NCI-H82 (cell line): ENCODE data around the gene JRKL.

Source experiments
- DNase-seq: peaks from one replicate; lab custom pipeline; 2025; lab: John Stamatoyannopoulos, UW

JRKL gene

DNA sequence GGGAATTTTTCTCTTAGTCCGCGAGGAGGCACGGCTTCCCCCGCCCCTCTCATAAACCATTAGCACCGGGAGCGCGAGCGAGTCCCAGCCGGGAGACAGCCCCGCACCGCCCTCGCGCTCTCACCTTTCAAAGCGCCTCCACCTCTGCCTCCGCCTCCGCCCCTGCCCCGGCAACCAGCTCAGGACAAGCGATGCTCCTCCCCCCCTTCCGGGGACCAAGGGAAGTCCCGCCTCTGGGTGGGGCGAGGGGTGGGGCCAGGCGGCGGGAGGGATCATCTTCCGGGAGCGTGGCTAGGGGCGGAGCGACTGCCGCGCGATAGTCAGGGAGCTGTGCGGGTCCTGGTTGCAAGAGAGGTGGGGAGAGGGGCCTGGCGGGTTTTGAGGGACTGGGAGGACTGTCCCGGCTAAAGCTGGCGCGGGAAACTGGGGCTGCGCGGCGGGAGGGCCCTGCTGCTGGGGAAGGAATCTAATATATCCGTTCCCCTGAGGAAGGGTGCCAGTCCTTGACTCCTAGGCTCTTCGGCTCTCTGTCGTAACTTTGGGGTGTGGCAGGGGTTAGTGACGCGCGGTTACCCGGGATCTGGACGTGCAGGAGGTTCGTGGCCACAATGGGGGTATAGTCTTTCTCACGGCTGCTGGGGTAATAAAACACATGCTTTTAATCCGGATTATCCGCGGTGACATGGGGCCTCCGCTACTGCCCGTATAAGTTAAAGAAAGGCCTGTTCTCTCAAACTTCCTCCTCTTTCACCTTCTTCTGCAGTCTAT, at the start of gene JRKL, which contains the start of gene CCDC82:
JRKL (plus strand) TSS at position 294 of the 768 bp plus-strand sequence. CDS start 637 bp downstream, outside the sequence.
CCDC82 (minus strand) TSS at position 193 of the 768 bp plus-strand sequence. CDS start 5,165 bp downstream, outside the sequence.
- peak; percentile 96 for DNase-seq

DNA sequence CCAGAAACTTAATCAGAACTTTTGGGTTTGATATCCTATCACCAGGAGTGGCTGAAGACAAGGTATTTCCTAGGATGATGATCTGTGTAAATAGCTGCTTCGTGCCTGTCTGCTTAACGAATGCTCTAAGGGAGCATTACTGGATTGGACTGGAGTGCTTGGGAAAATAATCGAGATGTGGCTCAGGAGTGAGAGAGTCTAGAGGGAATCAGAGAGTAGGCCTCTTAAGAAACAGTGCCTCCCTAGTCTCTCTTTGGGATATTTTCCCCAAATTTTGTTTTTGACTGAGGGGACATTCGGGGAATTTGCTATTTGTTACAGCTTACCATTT, 49.3 kb upstream of the JRKL start:
- no peak for DNase-seq

DNA sequence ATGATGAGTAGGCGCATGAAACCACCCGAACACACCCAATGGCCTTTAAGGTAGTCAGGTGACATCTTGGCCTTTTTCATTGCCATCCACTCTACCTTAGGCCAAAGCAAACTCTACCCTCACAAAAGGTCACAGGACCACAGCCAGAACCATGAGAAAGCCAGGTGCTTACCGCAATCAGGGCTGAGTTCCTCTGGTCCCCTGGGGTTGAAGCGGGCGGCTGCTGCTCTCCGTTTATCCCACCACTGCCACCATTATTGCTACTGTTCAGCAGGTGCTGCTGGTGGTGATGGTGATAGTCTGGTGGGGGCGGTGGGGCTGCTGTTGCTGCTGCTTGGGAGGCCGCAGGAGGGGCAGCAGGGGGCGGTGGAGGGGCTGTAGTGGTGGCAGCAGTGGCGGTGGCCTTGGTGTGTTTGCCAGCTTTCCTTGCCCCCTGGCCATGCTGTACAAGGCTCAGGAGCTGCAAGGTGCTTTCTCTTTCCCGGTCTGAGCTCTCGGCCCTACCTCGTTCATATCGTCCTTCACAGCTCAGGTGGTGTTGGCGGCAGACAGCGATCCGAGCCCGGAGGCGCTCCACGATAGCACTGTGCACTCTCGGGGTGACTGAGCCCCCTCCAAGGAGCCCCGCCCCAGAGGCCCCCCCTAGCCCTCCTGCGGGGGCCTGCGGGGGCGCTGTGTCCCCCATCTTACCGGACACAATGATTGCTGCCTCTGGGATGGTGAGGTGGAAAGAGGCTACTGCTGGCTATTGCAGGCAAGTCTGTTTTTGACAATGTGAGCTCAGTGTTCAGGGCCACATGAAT, 48.4 kb upstream of the JRKL start:
- peak; percentile 54 for DNase-seq

DNA sequence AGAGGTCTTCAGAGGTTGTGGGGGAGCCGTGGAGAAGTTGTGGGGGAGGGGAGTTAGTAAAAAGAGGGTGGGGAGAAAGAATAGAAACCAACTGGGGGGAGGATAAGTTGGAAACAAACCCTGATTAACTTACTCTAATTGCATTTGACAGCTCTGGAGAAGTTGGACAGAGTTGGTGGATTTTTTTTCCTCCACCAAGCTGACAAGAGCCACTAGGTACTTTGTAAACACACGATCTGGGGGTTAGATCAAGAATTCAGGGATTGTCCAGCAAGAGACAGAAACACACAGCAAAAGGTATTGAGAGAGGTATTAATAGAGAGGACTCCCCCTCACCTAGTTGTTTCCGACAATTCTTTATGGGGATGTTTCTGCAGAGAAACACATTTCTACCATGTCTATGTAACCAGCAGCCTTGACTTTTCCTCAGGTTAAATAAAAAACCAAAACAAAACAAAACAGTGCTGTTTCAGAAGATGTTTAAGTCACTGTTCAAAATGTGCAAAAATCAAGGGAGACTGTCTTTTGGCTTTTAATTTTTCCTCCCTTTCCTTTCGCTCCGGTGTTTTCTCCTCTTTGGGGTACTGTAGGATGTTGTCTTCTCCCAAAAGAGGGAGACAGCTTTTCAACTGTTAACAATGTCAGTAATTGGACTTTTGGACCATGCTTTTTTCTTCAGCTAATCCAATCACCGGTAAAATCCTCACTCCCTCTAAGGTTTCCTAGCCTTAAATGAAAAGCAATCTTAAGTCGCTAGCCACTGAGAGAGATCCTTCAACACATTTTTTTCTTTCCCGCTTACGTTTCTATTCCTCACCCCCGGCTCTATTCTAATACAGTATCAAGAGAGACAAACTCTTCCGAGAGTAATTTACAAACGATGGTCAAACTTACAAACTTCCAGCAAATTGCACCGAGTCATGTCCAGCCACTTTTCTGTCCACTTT, 47.5 kb upstream of the JRKL start:
- DNase-seq = peak; percentile 73

DNA sequence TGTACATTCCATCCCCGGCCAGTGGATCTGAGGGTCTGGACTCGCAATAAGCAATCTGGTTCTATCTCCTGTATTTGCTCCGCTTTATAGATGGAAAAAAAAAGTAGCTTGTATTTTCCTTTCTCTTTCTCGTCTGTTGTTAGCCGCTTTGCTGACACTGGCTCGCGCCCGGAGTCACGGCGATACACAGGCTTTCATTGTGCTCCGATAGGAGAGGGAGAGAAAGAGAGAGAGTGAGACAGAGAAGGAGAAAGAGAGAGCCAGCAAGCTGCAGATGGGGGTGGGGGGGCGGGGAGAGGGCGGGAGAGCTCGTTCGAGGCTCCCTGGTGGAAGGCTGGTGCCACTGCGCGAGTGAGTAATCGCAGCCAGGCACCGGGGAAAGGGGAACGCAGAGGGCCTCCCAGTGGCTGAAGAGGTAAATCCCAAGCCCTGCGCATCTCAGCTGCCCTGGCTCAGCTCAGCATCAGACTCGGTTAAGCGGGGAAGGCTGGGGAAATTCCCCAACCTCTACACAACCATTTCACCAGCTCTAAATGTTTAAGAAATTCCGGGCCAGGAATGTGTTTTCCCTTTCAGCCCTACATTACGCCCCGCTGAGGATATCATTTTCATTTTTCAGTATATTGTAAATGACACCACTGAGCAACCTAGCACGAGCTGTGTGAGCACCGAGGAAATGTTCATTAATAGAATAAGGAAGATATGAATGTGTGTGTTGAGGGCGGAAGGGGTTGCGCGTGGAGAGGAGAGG, 46.7 kb upstream of the JRKL start, which contains the start of gene MAML2:
MAML2 (minus strand) TSS at position 235 of the 751 bp plus-strand sequence. CDS start 1,300 bp downstream, outside the sequence.
- peak; percentile 95 for DNase-seq

DNA sequence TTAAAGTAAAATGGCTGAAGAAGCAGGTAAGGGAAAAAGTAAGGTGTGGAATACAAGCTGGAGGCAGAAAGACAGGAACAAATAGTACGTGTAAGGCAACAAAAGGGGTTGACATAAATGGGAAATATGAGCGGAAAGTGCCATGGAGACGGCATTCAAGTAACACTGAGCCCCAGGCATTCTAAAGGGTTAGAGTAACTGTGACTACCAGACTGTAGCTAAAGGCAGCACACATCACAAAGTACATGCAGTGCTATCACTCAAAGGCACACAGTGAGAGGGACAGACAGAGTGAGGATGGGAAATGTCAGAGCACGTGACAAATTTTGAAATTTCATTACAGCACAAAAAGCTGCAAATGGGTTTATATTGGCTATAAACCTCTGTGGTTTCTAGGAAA, 33.0 kb upstream of the JRKL start:
- no peak for DNase-seq

DNA sequence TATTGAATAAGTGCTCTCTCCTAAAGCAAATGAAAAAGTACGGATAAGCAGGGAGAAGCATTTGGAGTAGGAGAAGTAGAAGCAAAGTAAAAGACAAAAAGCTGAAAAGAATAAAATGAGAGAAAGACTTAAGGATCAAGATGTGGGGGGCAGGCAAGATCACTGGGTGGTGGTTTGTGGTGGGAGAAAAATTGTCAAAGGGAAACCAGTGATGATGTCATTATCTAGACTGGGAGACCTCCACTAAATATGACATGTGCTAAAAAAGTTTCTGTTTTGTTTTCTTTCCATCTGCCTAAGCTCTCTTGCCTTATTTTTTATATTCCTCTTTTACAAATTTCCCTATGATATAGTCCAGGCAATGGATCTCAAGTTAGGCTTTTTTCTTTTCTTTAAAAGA, 32.0 kb upstream of the JRKL start:
- DNase-seq = no peak

DNA sequence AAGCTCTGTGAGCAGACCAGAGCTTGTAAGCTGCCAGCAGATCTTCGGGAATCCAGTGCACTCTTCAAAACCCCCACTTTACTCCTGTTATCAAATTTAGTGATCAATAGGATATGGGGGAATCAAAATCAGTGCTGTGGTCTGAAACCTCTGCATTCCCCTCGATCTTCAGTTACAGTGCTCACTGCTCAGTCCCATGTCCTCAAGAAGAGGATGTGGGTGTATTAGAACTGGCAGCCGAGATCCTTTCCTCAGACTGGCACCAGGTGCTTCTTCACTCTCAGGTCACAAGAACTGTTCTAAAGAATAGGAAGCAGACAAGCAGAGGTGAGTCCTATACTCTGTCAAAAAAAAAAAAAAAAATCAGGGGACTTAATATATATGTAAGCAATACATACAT, 31.5 kb upstream of the JRKL start:
- DNase-seq = no peak

DNA sequence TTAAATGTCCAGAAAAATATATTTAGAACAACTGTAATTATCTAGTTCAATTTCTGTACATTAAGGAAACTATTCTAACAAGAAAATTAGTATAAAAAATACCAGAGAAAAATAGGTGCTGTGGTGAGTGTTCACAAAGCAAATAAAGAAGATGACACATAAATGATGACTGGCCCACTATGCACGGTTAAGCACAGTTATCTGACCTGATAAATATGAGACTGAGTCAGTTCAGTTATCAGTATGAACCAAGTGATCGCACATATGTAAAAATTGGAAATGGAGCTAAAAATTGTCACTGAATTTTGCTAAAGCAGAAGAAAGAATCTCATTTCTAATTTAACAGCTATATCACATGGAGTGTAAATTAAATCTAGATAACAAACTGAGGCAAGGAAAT, 28.0 kb upstream of the JRKL start:
- DNase-seq = no peak

DNA sequence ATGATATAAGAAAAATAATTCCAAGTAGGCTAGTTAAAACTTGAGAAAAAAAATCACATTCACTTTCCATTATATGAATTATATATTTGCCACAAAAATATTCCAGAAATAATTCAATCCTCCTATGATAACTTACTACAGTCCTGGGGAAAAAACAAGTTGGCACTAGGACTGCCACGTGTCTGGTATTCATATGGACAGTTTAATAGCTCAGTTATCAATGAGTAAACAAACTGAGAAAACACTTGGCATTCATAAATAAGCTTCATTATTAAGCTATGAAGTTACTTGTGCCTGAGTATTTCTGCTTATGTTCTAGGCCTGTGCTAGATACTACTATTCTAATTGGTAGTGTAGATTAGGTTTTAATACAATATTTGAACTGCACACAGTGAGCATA, 24.3 kb upstream of the JRKL start:
- DNase-seq = no peak

DNA sequence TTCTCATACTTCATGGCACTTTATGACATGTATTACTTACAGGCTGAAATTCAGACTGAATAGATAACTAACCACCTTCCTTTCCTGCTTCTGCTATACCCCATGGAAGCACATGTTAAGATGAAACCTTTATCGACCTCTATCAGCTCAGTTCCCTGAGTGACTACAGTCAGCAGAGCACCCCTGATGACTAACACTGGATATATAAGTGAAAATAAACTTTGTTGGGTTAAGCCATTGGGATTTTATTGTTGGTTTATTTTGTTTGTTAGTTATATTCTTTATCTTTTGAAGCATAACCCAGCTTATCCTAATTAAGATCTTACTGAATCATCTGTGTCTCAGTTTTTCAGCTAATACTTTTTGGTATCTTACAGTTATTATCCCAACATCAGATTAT, 23.8 kb upstream of the JRKL start:
- DNase-seq = no peak

DNA sequence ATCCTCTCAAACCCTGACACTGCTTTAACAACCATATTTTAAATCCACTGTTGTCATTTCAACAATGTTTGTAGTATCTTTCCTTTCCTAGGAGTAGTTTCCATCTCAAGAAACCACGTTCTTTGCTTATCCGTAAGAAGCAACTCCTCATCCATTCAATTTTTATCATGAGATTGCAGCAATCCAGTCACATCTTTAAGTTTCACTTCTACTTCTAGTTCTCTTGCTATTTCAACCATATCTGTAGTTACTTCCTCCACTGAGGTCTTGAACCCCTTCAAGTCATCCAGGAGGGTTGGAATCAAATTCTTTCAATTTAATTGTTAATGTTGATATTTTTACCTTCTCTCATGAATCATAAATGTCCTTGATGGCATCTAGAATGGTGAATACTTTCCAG, 22.5 kb upstream of the JRKL start:
- DNase-seq = no peak

DNA sequence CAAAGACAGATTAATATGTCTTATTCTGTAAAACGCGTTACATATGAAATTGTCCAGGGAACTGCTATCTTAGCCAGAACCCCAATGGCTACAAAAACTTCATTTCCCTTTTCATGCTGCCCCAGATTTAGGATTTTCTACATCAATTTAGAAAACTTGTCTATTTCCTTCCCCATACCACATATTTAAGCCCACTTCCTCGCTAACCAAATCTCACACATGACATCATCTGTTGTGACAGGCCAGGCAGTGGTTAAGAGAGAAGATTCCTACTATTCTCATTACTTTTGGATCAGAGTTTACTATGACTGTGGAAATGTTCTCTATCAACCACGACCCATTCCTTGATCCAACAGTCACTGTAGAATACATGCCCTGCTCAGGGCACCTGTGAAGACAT, 16.0 kb upstream of the JRKL start:
- no peak for DNase-seq

DNA sequence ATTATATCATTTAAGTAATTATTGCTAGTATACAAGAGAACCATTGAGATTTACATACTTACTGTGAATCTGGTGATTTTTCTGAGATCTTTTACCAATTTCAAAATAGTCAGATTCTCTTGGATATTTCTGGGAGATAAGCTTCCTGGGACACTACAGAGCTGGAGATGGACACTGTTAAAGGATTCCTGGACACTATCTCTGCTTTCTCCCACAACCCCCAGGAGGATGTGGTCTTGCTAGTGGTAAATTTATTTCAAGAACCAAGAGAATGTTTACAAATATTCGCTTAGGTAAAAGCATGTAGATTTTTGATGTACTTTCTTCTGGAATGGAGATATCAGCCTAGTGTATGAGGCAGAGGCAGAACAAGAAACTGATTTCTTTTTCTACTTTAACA, 13.0 kb upstream of the JRKL start:
- no peak for DNase-seq

DNA sequence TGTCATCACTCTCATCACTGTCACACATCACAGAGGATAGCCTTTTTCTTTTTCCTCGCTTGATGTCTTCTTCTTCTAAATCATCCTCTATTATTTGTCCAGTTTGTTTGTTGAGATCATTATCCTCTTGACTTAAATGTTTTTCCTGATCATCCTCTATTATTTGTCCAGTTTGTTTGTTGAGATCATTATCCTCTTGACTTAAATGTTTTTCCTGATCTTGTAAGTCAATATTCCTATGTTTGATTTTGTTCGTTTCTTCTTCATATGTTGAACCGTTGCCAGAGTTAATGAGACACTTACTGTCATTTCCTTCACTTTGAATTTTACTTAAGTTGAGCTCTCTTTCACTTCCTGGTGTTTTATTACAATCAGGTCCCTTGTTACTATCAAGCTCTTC, 5.7 kb upstream of the JRKL start:
- no peak for DNase-seq

DNA sequence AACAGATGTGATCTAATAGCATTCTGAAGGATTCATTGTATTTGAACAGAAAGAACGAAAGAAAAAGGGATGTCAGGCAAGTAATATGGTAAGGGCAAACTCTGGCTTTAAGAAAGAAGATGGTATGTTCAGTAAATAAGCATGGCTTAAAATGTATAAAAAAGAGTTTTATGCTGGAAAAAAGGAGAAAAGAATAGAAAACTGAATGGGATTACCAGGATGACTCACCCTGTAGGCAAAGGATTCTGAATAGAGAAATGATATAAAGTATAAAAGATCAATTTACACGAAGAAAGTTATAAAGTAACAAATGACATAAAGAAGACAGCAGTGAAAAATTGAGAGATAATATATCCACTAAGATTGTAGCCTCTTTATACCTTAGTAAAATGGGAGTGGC, 4.6 kb upstream of the JRKL start:
- no peak for DNase-seq

DNA sequence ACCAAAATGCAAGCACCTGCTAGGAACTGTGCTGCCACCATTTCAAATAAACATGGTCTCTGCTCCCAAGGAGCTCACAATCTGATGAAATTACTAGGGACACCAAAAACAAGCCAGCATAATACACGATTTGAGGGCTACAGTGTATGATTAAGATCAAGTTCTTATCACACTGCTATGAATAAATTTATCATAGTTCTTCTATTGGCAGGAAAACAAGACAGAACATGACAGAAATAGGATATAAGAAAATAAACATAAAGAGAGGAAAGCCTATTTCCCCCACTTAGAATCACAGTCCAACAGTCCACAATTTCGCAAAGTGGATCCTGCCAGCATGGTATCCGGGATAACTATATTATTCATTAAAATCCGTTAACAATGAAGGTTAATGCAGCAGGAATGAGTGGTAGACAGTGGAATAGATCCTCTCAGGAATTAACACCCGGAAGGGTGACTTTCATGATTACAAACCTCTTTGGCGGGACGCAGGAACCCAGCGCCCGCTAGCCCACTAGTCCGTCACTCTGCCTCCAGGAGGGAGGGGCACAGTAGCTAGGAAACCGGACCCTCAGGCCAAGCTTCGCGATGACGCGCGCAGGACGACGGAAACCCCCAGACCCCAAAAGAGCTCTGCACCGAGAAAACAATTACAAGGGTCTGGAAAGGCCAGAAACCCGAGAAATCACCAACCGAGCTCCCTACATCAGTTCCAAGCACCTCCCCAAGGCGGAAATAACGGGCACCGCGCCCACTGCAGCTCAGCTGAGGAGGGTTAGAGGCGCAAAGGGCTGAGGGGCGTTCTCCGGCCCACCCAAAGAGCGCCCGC, 708 bp upstream of the JRKL start:
- peak; percentile 78 for DNase-seq

DNA sequence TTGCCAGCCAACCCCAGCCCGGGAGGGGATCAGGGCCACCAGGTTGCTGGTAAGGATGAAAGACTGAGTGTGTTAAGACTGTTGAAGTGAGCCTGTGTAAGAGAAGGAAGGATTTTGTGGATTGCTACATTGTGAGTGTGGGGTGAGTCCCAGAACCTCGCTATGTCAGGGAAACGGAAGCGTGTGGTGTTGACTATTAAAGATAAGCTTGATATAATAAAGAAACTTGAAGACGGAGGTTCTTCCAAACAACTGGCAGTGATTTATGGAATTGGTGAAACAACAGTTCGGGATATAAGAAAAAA, 627 bp downstream of the JRKL start:
- no peak for DNase-seq

DNA sequence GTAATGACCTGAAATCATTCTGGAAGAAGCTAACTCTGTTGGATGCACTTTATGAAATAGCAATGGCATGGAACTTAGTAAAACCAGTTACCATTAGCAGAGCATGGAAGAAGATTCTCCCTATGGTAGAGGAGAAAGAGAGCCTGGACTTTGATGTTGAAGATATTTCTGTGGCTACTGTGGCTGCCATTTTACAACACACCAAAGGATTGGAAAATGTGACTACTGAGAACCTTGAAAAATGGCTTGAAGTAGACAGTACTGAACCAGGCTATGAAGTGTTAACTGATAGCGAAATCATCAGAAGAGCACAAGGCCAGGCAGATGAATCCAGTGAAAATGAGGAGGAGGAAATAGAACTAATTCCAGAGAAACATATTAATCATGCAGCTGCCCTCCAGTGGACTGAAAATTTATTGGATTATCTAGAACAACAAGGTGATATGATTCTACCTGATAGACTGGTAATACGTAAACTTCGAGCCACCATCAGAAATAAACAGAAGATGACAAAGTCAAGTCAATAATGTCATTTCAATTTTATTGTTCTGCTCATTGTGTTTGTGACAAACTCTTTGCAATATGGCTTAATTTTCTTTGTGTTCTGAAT, 2.0 kb downstream of the JRKL start:
- peak; percentile 3 for DNase-seq

DNA sequence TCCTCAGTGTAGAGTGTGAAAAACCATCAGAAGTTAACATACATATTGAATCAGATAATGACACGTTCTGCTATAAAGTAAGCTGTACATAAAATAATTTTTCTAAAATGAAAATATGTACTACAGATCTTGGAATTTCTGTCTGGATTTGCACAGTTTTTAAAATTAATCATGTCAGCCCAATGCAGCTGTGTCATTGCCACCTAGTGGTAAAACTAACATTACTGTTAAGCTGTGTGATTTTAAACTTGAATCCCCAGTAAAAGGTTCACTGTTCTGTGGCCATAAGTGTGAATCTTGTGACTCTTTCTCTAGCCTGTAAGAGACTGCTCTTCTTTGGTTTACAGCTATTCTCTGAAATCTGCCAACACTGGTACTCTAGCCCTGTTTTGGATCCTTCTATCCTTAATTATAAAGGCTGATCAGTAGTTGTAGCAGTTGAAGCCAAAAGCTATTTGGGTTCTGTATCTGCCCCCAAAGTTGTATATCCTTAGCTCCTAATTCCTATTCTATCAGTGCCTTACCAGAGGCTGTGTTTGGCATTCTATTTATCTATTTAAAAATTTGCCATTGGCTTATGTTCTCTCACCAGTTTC, 4.0 kb downstream of the JRKL start:
- peak; percentile 54 for DNase-seq
